GM10266 (cell line): ENCODE results near the gene ITPRID1.
"Not testable (repeated sequence)": the region's sequence is repeated elsewhere in the genome, so short reads cannot be mapped to it uniquely, and the experiment has no call there.

Experiments
- DNase-seq: peaks from one replicate; pipeline ENCODE4 v3.0.0; 2012; ENCODE audit errors: extremely low spot score
- TF ChIP-seq, protein P1 (sequence below): IDR thresholded peaks from 2 replicates; pipeline ENCODE4 v1.5.1; 2012; ENCODE audit warnings: mild to moderate bottlenecking, low read depth; ENCODE audit not compliant: control insufficient read depth, insufficient read depth; ENCODE audit errors: missing control alignments

The ITPRID1 gene

DNA sequence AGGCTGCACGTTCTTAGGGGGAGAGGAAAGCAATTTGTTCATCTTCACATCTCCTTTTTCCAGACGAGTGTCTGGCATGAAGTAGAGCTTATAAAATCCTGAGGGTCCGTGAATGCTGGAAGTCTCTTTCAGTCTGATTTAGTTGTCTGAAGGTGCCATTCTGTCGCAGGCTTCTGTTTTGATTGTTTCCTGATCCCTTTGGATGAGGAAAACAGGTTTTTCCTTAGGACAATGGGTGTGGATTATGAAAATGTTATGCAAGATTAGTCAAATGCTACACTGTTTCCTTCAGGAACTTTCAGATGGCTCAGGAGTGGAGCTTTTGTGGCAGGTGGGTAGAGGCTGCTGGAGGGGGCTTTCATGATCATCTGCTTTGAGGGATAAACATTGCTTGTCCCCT lies at the start of gene ITPRID1:
TSS of gene ITPRID1 (plus strand) at position 301 of the 400 bp plus-strand sequence. CDS start 38,935 bp downstream, outside the sequence.
- TF ChIP-seq, protein P1, sequence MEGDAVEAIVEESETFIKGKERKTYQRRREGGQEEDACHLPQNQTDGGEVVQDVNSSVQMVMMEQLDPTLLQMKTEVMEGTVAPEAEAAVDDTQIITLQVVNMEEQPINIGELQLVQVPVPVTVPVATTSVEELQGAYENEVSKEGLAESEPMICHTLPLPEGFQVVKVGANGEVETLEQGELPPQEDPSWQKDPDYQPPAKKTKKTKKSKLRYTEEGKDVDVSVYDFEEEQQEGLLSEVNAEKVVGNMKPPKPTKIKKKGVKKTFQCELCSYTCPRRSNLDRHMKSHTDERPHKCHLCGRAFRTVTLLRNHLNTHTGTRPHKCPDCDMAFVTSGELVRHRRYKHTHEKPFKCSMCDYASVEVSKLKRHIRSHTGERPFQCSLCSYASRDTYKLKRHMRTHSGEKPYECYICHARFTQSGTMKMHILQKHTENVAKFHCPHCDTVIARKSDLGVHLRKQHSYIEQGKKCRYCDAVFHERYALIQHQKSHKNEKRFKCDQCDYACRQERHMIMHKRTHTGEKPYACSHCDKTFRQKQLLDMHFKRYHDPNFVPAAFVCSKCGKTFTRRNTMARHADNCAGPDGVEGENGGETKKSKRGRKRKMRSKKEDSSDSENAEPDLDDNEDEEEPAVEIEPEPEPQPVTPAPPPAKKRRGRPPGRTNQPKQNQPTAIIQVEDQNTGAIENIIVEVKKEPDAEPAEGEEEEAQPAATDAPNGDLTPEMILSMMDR, result no peak
- no peak for DNase-seq

DNA sequence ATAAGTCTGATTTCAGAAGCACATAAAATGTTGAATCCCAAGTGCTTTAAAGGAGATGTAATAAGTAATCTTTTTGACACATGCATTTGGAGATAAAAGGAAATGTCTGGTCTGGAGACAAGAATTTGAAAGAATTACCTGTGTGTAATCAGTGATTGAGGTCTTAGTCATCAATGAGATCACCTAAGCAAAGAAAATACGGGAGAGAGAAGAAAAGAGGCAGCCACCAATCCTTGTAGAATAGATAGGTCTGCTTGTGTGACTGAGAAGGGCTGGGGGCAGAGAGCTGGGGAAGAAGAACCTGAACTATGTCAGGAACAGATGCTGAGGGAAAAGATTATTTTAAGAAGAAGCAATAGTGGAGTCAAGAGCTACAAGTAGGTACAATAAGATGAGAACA lies 49.3 kb upstream of the ITPRID1 start:
- DNase-seq, result no peak

DNA sequence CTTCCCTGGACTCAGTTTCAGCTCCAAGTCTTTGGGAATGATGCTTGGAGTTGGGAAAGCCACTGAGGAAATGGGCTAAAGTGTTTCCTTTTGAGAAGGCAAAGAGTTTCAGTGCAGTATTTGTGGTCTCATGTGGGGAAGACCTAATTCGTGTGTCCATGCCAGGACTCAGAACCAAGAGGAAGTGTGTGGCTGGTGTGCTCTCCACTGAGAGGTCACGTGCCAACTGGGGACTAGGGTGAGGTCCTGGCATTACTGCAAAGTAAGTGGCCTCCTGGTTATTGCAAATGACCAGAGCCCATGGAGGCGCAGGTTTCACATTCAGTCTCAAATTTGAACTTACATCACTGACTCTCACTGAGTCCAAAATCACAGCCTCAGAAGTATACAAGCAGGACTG lies 48.6 kb upstream of the ITPRID1 start:
- DNase-seq, result no peak
- TF ChIP-seq, protein P1, result no peak

More for the DNA sequence above, 49.3 kb upstream of the ITPRID1 start:
- TF ChIP-seq, protein P1, result no peak

DNA sequence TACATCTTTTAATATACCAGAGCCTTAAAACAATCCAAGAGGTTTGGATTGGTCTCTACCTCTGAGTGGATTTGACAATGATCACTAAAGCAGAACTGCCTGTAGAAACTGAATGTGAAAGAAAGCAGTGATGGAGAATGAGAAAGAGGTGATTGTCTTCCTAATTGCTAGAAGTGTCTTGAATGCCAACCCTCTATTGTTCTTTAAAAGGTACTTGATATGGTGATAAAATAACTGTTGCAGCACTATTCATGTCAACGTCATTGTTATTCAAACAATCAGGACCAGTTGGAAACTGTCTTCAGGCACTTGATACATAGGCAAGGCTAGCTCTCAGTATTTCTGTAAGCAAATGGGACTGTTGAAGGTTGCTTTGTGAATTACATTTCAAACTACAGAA lies 47.9 kb upstream of the ITPRID1 start:
- DNase-seq, result no peak
- TF ChIP-seq, protein P1, result no peak

DNA sequence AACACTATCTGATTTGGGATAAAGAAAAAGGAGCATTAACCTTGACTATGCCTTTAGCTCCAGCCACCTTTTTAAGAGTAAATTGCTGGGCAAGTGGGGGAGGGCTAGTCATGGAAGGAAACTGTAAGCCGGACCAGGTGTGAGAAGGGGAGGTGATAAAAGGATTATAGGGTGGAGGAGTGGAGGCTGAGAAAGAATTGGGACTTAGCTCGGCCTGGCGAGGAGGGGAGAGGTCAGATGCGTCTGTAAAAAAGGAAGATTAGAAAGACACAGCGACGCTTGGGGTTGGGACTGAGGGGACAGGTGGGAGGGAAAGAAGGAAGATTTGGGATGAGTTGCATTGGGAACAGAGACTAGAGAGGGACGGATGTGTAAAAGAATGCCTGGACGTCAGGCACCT lies 43.0 kb upstream of the ITPRID1 start:
- not testable (repeated sequence) for DNase-seq

DNA sequence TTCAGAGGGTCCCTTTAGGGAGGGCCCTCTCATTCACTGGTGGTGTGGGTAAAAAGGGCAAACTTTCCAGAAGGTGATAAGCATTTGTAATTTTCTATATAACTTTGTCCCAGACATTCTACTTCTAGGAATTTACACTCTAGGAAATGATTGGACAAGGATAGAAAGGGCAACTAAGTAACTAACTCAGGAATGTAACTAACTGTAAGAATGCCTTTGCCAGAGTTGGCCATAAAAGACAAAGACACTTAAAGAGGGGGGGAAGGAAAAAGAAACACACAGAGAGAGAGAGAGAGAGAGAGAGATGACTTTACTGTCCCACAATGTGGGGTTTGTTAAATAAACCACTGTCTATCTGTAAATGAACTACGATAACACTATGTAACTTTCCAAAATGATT lies 38.5 kb upstream of the ITPRID1 start:
- DNase-seq, result no peak
- TF ChIP-seq, protein P1, result no peak

DNA sequence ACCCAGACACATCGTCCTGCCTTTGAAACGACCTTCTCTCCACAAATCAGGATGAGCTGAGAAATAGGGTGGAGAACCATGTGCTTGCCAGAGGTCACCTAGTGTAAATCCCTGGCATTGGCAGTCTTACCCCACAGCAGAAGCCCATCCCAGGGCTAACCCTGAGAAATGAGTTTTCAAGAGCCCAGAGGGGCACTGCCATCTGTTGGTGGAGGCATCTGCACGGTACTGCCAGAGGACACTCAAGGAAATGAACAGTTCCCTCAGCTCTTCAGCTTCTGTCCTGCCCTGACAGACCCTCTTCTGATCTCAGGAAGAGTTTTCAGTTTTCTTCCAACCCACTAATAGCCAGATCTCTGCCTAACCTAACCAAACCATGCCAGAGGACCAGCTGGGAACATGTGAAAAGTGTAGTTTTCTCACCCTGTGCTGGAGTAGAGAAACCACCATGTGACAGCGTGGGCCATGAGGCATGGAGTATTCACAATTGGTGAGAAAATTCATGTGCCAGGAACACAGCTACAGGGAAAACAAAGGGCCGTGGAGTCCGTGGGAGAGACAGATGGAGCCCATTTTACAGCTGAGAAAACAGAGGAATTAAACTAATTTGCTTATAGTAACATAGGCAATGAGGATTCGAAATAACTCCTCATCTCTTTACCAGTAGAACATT lies 37.7 kb upstream of the ITPRID1 start:
- TF ChIP-seq, protein P1, result no peak

More for the DNA sequence above, 37.7 kb upstream of the ITPRID1 start:
- no peak for DNase-seq
